WTC11 (cell line): Measurements from ENCODE around the gene SBF2.

Source experiments
- ETV6 ChIP-seq: sonication (generic); formaldehyde crosslinking; IDR thresholded peaks from 2 replicates; pipeline ENCODE4 v1.8.1; 2022; ENCODE audit warnings: mild to moderate bottlenecking, missing genetic modification reagents
- NR3C1 ChIP-seq: sonication (generic); formaldehyde crosslinking; conservative IDR thresholded peaks from 2 replicates; pipeline ENCODE4 v1.8.1; 2023; ENCODE audit warnings: low read depth, mild to moderate bottlenecking, missing genetic modification reagents
- PRRX2 ChIP-seq: fragments of 250-450 bp; sonication (Bioruptor Pico); IDR thresholded peaks from 2 replicates; pipeline ENCODE4 v1.8.0; 2021; ENCODE audit warnings: mild to moderate bottlenecking
- SMAD3 ChIP-seq: sonication (generic); formaldehyde crosslinking; IDR thresholded peaks from 2 replicates; pipeline ENCODE4 v1.8.0; 2022; ENCODE audit warnings: missing genetic modification reagents, mild to moderate bottlenecking, borderline replicate concordance
- TP53 ChIP-seq: sonication (generic); formaldehyde crosslinking; IDR thresholded peaks from 2 replicates; pipeline ENCODE4 v1.8.1; 2023; ENCODE audit warnings: mild to moderate bottlenecking, missing genetic modification reagents
- TF ChIP-seq, protein P1 (sequence below): sonication (generic); formaldehyde crosslinking; conservative IDR thresholded peaks from 2 replicates; pipeline ENCODE4 v1.8.1; 2022; ENCODE audit warnings: mild to moderate bottlenecking, missing genetic modification reagents
- TF ChIP-seq, protein P2 (sequence below): sonication (generic); formaldehyde crosslinking; IDR thresholded peaks from 2 replicates; pipeline ENCODE4 v1.8.1; 2022; ENCODE audit warnings: low read depth, mild to moderate bottlenecking, moderate library complexity, missing genetic modification reagents, borderline replicate concordance
- TF ChIP-seq, protein P3 (sequence below): fragments of 200-600 bp; IDR thresholded peaks from 2 replicates; pipeline ENCODE4 v1.8.0; 2022; ENCODE audit warnings: antibody characterized with exemption
- TF ChIP-seq, protein P4 (sequence below): sonication (generic); formaldehyde crosslinking; IDR thresholded peaks from 2 replicates; pipeline ENCODE4 v1.8.0; 2022; ENCODE audit warnings: missing genetic modification reagents
- TF ChIP-seq, protein P5 (sequence below): sonication (generic); formaldehyde crosslinking; IDR thresholded peaks from 2 replicates; pipeline ENCODE4 v1.8.0; 2022; ENCODE audit warnings: mild to moderate bottlenecking, missing genetic modification reagents

DNA sequence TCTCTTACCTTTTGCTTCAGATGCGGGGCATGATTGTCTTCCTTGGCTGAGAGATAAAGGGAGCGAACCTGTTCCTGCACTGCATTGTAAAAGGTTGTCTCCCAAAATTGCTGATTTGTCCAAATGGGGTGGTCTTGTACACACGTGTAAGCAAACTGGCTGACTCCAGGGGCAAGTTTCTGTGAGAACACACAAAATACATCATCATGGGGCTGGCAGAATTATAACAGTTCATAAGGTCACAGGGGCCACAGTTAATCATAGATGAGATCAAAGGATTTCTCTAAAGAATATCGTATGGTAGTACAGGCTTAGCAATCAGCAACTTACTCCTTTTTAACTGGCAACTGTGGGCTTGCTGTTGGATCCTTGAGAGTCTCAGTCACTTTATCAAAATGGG is 435.8 kb downstream of the SBF2 start:
- no peak for TF ChIP-seq ETV6 (CRISPR knock-in tag)
- no peak for TF ChIP-seq NR3C1 (CRISPR knock-in tag)
- TF ChIP-seq, protein P1, sequence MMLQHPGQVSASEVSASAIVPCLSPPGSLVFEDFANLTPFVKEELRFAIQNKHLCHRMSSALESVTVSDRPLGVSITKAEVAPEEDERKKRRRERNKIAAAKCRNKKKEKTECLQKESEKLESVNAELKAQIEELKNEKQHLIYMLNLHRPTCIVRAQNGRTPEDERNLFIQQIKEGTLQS (CRISPR knock-in tag): no peak
- no peak for TF ChIP-seq TP53 (CRISPR knock-in tag)
- TF ChIP-seq, protein P2, sequence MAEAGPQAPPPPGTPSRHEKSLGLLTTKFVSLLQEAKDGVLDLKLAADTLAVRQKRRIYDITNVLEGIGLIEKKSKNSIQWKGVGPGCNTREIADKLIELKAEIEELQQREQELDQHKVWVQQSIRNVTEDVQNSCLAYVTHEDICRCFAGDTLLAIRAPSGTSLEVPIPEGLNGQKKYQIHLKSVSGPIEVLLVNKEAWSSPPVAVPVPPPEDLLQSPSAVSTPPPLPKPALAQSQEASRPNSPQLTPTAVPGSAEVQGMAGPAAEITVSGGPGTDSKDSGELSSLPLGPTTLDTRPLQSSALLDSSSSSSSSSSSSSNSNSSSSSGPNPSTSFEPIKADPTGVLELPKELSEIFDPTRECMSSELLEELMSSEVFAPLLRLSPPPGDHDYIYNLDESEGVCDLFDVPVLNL (CRISPR knock-in tag): no peak
- TF ChIP-seq, protein P3, sequence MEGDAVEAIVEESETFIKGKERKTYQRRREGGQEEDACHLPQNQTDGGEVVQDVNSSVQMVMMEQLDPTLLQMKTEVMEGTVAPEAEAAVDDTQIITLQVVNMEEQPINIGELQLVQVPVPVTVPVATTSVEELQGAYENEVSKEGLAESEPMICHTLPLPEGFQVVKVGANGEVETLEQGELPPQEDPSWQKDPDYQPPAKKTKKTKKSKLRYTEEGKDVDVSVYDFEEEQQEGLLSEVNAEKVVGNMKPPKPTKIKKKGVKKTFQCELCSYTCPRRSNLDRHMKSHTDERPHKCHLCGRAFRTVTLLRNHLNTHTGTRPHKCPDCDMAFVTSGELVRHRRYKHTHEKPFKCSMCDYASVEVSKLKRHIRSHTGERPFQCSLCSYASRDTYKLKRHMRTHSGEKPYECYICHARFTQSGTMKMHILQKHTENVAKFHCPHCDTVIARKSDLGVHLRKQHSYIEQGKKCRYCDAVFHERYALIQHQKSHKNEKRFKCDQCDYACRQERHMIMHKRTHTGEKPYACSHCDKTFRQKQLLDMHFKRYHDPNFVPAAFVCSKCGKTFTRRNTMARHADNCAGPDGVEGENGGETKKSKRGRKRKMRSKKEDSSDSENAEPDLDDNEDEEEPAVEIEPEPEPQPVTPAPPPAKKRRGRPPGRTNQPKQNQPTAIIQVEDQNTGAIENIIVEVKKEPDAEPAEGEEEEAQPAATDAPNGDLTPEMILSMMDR: no peak
- no peak for TF ChIP-seq PRRX2 (CRISPR knock-in tag)
- no peak for TF ChIP-seq SMAD3 (CRISPR knock-in tag)
- TF ChIP-seq, protein P4, sequence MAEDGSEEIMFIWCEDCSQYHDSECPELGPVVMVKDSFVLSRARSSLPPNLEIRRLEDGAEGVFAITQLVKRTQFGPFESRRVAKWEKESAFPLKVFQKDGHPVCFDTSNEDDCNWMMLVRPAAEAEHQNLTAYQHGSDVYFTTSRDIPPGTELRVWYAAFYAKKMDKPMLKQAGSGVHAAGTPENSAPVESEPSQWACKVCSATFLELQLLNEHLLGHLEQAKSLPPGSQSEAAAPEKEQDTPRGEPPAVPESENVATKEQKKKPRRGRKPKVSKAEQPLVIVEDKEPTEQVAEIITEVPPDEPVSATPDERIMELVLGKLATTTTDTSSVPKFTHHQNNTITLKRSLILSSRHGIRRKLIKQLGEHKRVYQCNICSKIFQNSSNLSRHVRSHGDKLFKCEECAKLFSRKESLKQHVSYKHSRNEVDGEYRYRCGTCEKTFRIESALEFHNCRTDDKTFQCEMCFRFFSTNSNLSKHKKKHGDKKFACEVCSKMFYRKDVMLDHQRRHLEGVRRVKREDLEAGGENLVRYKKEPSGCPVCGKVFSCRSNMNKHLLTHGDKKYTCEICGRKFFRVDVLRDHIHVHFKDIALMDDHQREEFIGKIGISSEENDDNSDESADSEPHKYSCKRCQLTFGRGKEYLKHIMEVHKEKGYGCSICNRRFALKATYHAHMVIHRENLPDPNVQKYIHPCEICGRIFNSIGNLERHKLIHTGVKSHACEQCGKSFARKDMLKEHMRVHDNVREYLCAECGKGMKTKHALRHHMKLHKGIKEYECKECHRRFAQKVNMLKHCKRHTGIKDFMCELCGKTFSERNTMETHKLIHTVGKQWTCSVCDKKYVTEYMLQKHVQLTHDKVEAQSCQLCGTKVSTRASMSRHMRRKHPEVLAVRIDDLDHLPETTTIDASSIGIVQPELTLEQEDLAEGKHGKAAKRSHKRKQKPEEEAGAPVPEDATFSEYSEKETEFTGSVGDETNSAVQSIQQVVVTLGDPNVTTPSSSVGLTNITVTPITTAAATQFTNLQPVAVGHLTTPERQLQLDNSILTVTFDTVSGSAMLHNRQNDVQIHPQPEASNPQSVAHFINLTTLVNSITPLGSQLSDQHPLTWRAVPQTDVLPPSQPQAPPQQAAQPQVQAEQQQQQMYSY (CRISPR knock-in tag): no peak
- TF ChIP-seq, protein P5, sequence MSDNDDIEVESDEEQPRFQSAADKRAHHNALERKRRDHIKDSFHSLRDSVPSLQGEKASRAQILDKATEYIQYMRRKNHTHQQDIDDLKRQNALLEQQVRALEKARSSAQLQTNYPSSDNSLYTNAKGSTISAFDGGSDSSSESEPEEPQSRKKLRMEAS (CRISPR knock-in tag): no peak
